HL-60/S4 treated with phorbol 12-myristate 13-acetate at 8.2 ng/mL for 4 days and 3 days (cell line): ENCODE results near the gene ETS1.

ENCODE experiments used
- in situ Hi-C: fragments of 300-500 bp; cut with MboI; formaldehyde crosslinking; loops from 2 replicates; pipeline ENCODE4 v1.15.0; 2022; ENCODE audit warnings: low sequenced_read_pairs

ETS1 gene

GRCh38 chr11:128471138-128471661 is 116.2 kb downstream of the ETS1 start:
- in situ Hi-C loops, result no loop called here

GRCh38 chr11:128470081-128470480 is 117.3 kb downstream of the ETS1 start:
- in situ Hi-C loops, result no loop called here

GRCh38 chr11:128469220-128469619 is 118.1 kb downstream of the ETS1 start:
- in situ Hi-C loops, result no loop called here

GRCh38 chr11:128468111-128468510 is 119.2 kb downstream of the ETS1 start:
- in situ Hi-C loops, result no loop called here

- in situ Hi-C loops, result no loop called here
Measured at GRCh38 chr11:128467610-128468041, 119.7 kb downstream of the ETS1 start.

GRCh38 chr11:128467041-128467440 is 120.3 kb downstream of the ETS1 start:
- in situ Hi-C loops, result no loop called here

GRCh38 chr11:128465946-128466705 is 121.2 kb downstream of the ETS1 start:
- in situ Hi-C loops, result no loop called here

GRCh38 chr11:128465531-128465930 is 121.8 kb downstream of the ETS1 start:
- in situ Hi-C loops, result no loop called here

GRCh38 chr11:128464878-128465450 is 122.4 kb downstream of the ETS1 start:
- in situ Hi-C loops, result no loop called here

- in situ Hi-C loops, result no loop called here
Measured at GRCh38 chr11:128463979-128464378, 123.4 kb downstream of the ETS1 start.

- in situ Hi-C loops, result no loop called here
Measured at GRCh38 chr11:128463371-128463829, 124.0 kb downstream of the ETS1 start.

- in situ Hi-C loops, result no loop called here
Measured at GRCh38 chr11:128462922-128463321, 124.4 kb downstream of the ETS1 start.

GRCh38 chr11:128462189-128462588 is 125.2 kb downstream of the ETS1 start:
- in situ Hi-C loops, result no loop called here

- in situ Hi-C loops, result no loop called here
Measured at GRCh38 chr11:128458321-128458720, 129.0 kb downstream of the ETS1 start.

- in situ Hi-C loops, result no loop called here
Measured at GRCh38 chr11:128457874-128458273, 129.5 kb downstream of the ETS1 start.

GRCh38 chr11:128456566-128457268 is 130.6 kb downstream of the ETS1 start:
- in situ Hi-C loops, result no loop called here

GRCh38 chr11:128455766-128456165 is 131.6 kb downstream of the ETS1 start:
- in situ Hi-C loops, result no loop called here

GRCh38 chr11:128453444-128454336 is 133.7 kb downstream of the ETS1 start:
- in situ Hi-C loops, result no loop called here

- in situ Hi-C loops, result no loop called here
Measured at GRCh38 chr11:128451652-128452470, 135.5 kb downstream of the ETS1 start.
